Hematopoietic multipotent progenitor cell (in vitro differentiated cells): ENCODE results near the gene COL16A1. TPM values are rescaled to one million over a fixed set of nuclear protein-coding genes. Genes with fewer than 3 reads are reported as not detected.

ENCODE experiments used
- DNase-seq, 3 donors: peaks; one replicate each; pipeline ENCODE4 v3.0.0-alpha.2; 2011 to 2015; ENCODE audit warnings: low read depth in 2 of 3, low spot score in 2 of 3
- total RNA-seq: library from RNA; depleted of rRNA; stranded (reverse); fragments of >200 nt; gene quantifications from one replicate; pipeline ENCODE4 v1.2.3, GENCODE V29; 2012

The COL16A1 gene
- total RNA-seq, 1 donor = 0.54 TPM

GRCh38 chr1:31651766-31652165 is 52.1 kb downstream of the COL16A1 start:
- no peak for DNase-seq

GRCh38 chr1:31651089-31651420 is 52.8 kb downstream of the COL16A1 start:
- DNase-seq = no peak

GRCh38 chr1:31650161-31651088 is 53.4 kb downstream of the COL16A1 start:
- no peak for DNase-seq

DNA sequence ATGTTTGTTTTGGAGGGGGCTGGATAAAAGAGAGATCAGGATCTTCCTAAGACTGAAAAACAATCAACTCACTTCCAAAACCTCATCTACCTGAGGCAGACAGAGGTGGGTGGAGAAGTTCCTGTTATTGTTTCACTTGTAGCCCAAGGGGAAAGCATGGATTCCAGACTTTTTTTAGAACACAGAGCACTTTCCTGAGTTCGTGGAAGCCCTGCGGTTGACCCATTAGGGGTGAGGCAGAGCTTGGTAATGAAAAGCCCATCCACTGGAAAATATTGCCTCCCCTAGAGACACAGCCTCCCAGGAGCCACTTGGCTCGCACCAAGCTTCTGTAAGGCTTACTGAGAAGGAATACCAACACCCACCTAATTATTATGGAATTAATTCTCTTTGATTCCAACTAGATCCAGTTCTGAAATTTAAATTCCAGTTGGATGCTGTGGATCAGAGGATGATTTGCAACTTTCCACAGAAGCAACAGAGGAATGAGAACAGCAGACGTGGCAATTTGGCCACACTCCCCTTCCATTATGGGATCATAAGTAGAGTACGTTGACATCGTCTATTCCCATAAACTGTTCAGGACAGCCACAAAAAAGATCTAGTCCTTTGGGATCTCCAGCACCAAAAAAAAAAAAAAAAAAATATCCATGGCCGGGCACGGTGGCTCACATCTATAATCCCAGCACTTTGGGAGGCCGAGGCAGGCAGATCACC is 55.0 kb downstream of the COL16A1 start:
- no peak for DNase-seq

DNA sequence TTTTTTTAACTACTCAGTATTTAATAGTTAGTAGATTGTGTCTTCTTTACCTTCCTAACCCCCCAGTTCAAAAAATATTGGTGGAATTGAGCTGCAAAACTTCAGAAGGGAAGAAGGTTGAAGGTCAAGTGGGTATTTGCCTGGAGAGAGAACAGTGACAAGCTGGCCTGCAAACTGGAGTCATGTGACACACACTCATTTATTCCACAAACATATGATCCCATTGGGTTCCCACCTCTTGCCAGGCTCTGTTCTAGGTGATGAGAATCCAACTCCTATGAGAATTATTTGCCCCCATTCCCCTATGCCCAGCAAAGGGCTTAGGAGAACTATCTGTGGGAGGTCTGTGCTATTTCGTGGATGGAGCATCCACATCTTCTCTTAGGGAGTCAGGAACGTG is 55.6 kb downstream of the COL16A1 start:
- DNase-seq = no peak

DNA sequence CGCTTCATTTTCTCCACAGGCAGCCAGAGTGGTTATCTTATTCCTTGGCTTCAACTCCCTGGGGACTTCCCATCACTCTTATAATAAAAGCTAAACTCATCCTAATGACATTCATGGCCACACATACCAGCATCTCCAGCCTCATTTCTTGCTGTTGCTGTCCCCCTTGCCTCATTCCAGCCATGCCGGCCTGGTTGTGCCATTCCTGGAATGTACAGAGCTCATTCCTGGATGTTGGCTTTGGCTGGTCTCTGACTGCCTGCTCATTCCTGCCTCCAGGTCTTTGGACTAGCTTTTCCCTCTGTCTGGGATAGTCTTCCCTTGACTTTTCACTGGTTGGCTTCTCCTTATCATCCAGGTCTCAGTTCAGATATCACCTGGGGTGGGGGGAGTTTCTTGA is 56.7 kb downstream of the COL16A1 start:
- no peak for DNase-seq

DNA sequence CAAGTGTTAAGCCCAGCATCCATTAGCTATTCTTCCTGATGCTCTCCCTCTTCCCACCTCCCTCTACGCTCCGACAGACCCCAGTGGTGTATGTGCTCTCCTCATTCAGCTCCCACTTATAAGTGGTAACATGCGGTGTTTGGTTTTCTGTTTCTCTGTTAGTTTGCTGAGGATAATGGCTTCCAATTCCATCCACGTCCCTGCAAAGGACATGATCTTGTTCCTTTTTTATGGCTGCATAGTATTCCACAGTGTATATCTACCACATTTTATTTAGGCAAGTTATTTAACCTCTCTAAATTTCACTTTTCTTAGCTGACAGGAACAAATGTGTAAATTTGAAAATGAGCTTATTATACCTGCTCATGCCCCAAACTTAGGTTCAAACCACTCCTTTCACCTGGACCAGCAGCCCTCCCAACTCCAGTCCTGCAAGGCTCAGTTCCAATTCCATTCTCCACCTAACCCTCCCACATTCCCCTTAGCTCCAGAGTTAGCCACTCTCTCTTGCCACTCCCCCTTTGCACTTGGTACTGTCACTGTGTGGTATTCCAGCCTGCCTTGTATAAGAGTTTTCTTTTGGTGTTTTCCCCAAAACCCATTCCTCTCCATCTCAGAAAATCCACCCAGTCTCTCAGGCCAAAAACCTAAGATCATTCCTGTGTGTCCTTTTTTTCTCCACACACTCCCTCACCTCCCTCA is 57.4 kb downstream of the COL16A1 start:
- no peak for DNase-seq

GRCh38 chr1:31645274-31645568 is 58.6 kb downstream of the COL16A1 start:
- DNase-seq = no peak

- DNase-seq = peak; percentile 96 to 99 (median 99)
Measured at GRCh38 chr1:31644560-31645273, 59.1 kb downstream of the COL16A1 start, which contains the start of gene PEF1. TSS of gene PEF1 (minus strand) at chr1:31644876. CDS start at chr1:31644864, 12 bp downstream.

- DNase-seq = peak in 1 of 3 donors; percentile 91
Measured at GRCh38 chr1:31643976-31644559, 59.7 kb downstream of the COL16A1 start.

DNA sequence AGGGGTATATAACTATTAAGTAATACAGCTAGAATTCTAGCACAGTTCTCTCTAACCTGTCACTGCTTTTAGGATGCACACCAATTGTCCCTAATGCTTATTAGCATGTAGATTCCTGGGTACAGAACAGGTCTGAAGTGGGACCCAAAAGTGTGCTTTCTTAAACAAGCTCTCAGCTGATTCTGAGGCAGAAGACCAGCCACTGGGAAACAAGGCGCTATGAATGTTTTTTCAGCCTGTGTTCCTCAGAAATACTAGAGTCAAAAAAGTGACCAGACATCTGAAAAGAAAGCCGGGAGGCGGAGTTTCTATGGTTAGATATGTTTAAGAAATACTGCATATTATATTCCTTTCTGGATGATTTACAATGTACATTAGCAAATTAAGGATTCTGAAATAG is 60.9 kb downstream of the COL16A1 start:
- no peak for DNase-seq

- no peak for DNase-seq
Measured at GRCh38 chr1:31642366-31642765, 61.5 kb downstream of the COL16A1 start.

GRCh38 chr1:31640964-31641363 is 62.9 kb downstream of the COL16A1 start:
- DNase-seq = no peak

- no peak for DNase-seq
Measured at GRCh38 chr1:31640179-31640578, 63.6 kb downstream of the COL16A1 start.

DNA sequence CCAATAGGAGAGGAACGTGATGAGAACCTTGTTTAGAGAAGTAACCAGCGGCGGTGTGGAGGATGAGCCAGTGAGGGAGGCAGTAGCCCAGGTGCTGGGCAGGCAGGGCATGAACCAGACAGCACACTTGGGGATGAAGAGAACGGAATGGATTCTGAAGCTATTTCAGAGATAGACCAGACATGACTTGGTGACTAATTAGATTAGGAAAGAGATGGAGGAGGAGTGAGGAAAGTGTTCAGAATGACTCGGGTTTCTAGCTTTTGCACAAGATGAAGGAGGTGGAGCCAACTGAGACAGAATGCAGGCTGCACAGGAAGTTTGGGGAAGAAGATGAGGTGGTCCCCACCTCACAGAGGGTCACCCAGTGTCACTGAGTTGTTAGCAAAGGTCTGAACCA is 64.3 kb downstream of the COL16A1 start:
- DNase-seq = no peak

GRCh38 chr1:31637915-31638673 is 65.7 kb downstream of the COL16A1 start:
- no peak for DNase-seq

DNA sequence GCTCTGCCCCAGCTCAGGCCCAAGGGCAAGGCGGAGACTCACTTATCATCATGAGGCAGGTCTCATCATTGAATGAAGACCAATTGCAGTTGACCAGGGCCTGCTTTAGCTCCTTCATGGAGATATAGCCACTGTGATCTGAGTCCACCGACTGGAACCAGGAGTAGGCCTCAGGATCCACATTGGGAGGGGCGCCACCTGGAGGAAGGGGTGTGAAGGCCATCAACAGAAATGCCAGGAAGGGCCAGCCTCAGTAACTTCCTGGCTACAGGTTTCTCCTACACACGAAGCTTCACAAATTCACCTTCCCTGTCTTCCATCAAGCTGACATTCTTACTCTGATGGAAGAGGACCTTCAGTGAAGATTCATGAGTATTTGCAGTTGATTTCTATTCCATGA is 70.7 kb downstream of the COL16A1 start:
- peak in 1 of 3 donors; percentile 55 for DNase-seq

DNA sequence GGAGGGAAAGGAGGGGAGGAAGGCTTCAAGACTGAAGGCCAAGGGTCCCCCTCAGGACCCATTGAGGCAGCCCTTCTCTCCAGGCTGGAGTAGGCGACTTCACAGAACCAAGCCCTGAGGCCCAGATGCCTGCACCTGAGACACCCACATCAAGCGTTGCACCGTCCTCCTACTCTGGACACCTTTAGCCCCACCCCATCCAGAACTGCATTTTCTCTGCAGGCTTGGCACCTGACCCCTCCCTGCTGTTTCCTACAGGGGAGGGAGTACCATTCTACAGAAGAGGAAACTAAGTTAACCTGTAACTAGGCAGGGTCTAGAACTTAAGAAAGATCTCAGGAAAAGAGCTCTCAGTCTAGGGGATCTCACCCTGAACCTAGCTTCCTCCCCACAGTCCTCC is 71.2 kb downstream of the COL16A1 start:
- DNase-seq = no peak

GRCh38 chr1:31628931-31629556 is 74.8 kb downstream of the COL16A1 start:
- no peak for DNase-seq
